Astrocyte of the cerebellum (primary cell): ENCODE results near the gene TELO2.

Experiments used
- DNase-seq: peaks from one replicate; pipeline ENCODE4 v3.0.0-alpha.2; 2011; ENCODE audit warnings: low read depth
- H3K4me3 ChIP-seq: 2 replicates; pipeline ENCODE4 v1.5.1; 2011; ENCODE audit warnings: mild to moderate bottlenecking, low read depth, low read length, moderate library complexity
- in situ Hi-C: cut with HindIII; loops from 2 replicates; pipeline ENCODE4 v1.10.0; 2017; ENCODE audit warnings: low sequenced_read_pairs
- TF ChIP-seq, protein P1 (sequence below): IDR thresholded peaks from 2 replicates; pipeline ENCODE4 v1.5.1; 2012; ENCODE audit warnings: low read length, low read depth, moderate library complexity, mild to moderate bottlenecking; ENCODE audit errors: missing control alignments

Gene TELO2

DNA sequence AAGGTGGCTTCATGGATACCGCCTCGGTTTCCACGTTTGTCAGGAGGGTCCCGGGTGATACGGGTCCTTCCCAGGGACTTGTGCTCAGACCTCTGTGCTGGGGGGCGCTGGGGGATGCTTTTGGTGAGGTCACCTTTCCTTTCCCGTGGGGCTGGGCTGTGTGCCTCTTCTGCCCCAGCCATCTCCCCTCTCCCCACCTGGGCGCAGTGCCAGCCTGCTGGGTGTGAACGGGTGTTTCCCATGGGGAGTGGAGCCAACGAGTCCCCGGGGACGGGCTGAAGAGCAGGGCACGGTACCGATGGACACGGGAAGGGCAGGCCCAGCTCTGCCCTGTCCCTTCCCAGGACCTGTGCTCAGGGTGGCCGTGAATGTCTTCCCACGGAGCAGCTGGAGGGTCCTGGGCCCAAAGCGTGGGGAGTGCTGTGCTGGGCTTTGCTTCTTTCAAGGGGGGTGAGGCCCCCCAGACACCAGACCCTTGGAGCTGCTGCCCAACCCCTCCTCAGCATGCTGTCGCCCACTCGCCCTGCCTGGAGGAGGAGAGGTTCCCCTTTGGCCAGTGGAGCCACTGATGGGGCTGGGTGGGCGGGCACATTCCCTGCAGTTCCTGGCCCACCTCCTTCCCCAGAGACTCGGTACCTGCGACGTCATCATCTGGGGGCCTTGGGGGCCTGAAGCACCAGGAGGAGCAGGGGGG is 15.5 kb downstream of the TELO2 start:
- no peak for DNase-seq
- in situ Hi-C loops = no loop called here
- no peak overlapping the region for H3K4me3 ChIP-seq
- TF ChIP-seq, protein P1, sequence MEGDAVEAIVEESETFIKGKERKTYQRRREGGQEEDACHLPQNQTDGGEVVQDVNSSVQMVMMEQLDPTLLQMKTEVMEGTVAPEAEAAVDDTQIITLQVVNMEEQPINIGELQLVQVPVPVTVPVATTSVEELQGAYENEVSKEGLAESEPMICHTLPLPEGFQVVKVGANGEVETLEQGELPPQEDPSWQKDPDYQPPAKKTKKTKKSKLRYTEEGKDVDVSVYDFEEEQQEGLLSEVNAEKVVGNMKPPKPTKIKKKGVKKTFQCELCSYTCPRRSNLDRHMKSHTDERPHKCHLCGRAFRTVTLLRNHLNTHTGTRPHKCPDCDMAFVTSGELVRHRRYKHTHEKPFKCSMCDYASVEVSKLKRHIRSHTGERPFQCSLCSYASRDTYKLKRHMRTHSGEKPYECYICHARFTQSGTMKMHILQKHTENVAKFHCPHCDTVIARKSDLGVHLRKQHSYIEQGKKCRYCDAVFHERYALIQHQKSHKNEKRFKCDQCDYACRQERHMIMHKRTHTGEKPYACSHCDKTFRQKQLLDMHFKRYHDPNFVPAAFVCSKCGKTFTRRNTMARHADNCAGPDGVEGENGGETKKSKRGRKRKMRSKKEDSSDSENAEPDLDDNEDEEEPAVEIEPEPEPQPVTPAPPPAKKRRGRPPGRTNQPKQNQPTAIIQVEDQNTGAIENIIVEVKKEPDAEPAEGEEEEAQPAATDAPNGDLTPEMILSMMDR = no peak

DNA sequence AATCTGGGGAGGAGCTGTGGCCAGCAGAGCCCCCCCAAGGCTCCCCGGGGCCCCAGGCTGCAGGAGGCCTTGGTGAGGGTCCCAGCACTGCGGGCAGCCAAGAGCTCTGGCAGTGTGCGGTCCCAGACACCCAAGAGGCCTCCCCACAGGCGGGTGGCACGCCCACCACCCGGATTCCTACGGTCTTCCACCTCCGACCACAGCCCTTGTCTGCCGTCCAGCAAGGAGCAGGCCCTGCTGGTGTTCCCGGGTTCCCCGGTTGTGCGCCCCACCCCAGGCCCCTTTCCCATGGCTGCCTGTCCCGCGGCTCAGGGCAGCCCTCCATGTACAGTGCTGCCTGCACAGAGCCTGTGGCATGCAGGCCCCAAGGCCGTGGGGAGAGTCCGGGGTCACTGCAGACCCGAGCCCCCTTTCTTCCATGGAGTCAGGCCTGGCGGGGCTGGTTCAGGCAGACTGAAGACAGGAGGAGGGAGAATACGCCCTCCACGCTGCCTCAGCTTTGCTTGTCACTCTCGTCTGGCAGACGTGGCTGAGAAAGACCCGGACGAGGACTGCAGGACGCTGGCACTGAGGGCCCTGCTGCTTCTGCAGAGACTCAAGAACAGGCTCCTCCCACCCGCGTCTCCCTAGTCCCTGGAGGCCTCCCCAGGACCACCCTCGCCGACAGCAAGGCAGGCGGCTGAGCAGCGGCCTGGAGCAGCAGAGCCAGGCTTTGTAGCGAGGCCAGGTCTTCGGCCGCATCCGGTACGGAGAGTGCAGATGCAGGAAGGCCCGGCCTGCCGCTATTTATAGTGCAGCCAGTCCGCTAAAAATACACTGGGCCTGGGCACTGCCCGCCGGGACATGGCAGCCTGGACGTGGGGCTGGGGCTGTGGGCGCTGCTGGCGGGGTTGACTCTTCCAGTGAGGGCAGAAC is 16.4 kb downstream of the TELO2 start:
- TF ChIP-seq, protein P1 = no peak
- in situ Hi-C loops = no loop called here
- no peak overlapping the region for H3K4me3 ChIP-seq
- no peak for DNase-seq

DNA sequence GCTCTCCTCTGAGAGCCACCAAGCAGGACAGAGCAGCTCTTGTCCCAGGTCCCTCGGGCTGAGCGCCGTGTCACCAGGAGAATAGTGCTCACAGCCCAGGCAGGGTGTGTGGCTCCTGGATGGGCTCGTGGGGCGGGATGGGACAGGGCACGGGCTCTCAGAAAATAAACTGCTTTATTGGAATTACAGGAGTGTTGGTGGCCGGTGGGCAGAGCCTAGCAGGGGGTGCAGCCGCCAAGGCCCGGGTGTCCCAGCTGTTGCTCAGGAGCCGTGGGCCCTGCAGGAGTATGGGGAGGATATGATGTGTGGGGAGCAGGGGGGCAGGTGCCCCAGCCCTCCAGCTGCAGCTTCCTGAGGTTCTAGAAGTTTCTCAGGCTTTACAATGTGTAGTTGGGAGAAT is 17.1 kb downstream of the TELO2 start:
- H3K4me3 ChIP-seq = no peak overlapping the region
- DNase-seq = no peak
- in situ Hi-C loops = no loop called here
- TF ChIP-seq, protein P1 = no peak

DNA sequence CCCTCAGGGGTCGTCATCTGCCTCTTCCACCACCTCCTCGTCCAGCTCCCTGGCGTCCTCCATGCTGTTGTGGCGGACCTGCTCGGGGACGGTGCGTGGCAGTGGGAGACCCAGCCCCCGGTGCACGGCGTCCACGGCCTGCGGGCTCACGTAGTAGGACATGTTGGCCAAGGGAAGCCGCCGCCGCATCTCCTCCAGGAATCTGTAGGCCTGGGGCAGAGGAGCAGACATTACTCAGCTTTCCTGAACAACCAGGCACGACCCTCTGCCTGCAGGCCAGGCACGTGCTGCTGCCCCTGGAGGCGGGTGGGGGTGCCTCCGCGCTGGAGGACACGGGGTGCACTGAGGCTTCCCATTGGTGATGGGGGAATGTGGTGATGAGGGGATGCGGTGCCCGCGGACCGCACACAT is 17.8 kb downstream of the TELO2 start:
- no peak for DNase-seq
- TF ChIP-seq, protein P1 = no peak
- no peak overlapping the region for H3K4me3 ChIP-seq
- in situ Hi-C loops = no loop called here

DNA sequence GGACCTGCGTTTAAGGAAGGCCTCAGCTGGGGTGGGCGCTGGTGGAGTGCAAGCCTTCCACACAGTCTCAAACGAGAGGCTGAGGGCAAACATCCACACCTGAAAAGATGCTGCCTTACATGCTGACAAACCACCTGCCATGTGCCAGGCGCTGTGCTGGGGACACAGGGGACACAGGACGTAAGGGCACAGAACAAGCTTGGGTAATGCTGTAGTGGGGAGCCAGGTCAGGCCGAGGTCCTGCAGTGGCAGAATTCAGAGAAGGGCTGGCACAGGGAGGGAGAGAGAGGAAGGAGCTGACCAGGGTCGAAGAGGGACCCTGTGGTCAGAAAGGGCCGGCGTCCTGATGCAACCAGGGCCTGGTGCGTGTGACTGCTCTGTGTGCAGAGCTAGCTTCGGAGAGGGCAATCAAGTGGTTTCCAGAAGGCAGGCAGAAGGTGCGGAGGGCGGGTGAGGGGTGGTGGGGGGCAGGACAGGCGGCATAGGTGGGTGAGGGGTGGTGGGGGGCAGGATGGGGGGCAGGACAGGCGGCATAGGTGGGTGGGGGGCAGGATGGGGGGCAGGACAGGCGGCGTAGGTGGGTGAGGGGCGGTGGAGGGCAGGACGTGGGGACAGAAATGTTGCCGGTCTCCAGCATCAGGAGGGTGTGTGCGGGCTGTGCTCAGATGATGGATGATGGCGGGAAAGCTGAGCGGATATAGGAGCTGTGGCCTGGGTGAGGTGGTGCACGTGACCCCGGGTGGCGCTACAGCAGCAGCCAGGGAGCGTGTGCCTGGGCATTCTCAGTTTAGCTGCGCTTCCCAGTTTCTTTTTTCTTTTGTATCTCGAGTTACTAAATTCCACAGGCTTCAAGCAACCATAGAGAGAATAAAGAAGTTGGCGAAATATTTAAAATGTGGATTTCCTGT is 18.8 kb downstream of the TELO2 start:
- no peak for DNase-seq
- in situ Hi-C loops = no loop called here
- no peak overlapping the region for H3K4me3 ChIP-seq
- TF ChIP-seq, protein P1 = no peak

DNA sequence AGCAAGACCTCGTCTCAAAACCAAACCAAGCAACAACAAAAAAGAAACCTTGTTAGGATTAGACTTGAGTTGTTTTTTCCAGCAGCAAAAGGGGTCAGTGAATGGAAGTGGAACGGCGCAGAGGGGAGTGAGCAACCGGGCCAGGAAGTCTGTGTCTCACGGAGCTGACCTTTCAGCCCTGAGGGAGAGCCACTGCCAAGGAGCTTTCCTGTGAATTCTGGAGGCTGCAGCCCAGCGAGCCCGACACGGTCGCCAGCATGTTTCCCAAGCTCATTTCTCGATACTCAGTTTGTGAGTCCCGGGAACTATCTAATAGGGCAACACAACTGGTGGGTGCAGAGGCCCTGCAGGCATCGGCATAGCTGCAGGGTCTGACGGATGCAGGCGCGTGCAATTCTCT is 19.6 kb downstream of the TELO2 start:
- DNase-seq = no peak
- no peak overlapping the region for H3K4me3 ChIP-seq
- TF ChIP-seq, protein P1 = no peak
- in situ Hi-C loops = no loop called here
